Body of pancreas (tissue), 4 donors: ENCODE measurements around the gene POC1A. TPM values are rescaled to one million over a fixed set of nuclear protein-coding genes. Genes with fewer than 3 reads are reported as not detected.
A peak's percentile ranks its signal among the peaks of the same experiment; 100 is the strongest.

Experiments
- ATAC-seq: fragments of 150-250 bp; one replicate; pipeline ENCODE4 v1.9.1; 2016
- DNase-seq, 4 donors: peaks; one replicate each; pipeline ENCODE4 v3.0.0-alpha.2; 2019
- H3K27ac ChIP-seq, 4 donors: fragments of 200-600 bp; sonication (generic); 1 replicate in 3 of 4; 2 replicates in 1 of 4; pipeline versions ENCODE4 v1.5.1 to v1.6.1; 2016 to 2019; ENCODE audit warnings: mild to moderate bottlenecking in 1 of 4, mixed read lengths in 1 of 4, moderate library complexity in 1 of 4
- H3K27me3 ChIP-seq, 2 donors: fragments of 200-600 bp; sonication (generic); one replicate each; pipeline ENCODE4 v1.6.0; 2016; ENCODE audit warnings: mild to moderate bottlenecking in 1 of 2
- H3K36me3 ChIP-seq, 2 donors: fragments of 200-600 bp; sonication (generic); replicated peaks in 1 of 2; 2 replicates each; pipeline ENCODE4 v1.5.1; 2016; ENCODE audit warnings: low read depth in 2 of 2; ENCODE audit not compliant: insufficient read depth in 1 of 2
- H3K4me1 ChIP-seq: fragments of 200-600 bp; sonication (generic); one replicate; pipeline ENCODE4 v1.6.0; 2016
- H3K4me3 ChIP-seq, 2 donors: fragments of 200-600 bp; sonication (generic); 1 replicate in 1 of 2; 2 replicates in 1 of 2; pipeline ENCODE4 v1.5.1; 2016 to 2019
- H3K9me3 ChIP-seq, 3 donors: fragments of 200-600 bp; sonication (generic); 1 replicate in 2 of 3; 2 replicates in 1 of 3; pipeline ENCODE4 v1.5.1; 2016
- CTCF ChIP-seq, 7 experiments: fragments of 450-650 bp in 4 of 7; fragments of 200-600 bp in 3 of 7; sonication (generic) in 3 of 7; IDR thresholded peaks; one replicate each; pipeline ENCODE4 v1.5.1; 2016 to 2019; ENCODE audit warnings: antibody characterized with exemption in 7 of 7
- POLR2A ChIP-seq, 3 donors: fragments of 450-650 bp; IDR thresholded peaks; one replicate each; pipeline ENCODE4 v1.6.1; 2016; ENCODE audit warnings: antibody characterized with exemption in 3 of 3, mild to moderate bottlenecking in 2 of 3
- WGBS, 2 donors: methylation state at CpG; one replicate each; pipeline ENCODE4 v1.1.5; 2017; 5-methylcytosine and 5-hydroxymethylcytosine counted together
- intact Hi-C: fragments of 100-400 bp; cut with DNase I; formaldehyde crosslinking; loops from one replicate; pipeline ENCODE4 v1.15.1; 2023
- total RNA-seq, 2 donors: library from RNA; depleted of rRNA; stranded (reverse); fragments of >200 nt; gene quantifications; one replicate each; pipeline ENCODE4 v1.1.0, GENCODE V29; 2016

The POC1A gene
- total RNA-seq, 2 donors from 2014 or later, result 0.26 to 3.3 TPM

GRCh38 chr3:52076896-52077780, 77.1 kb downstream of the POC1A start:
- Histone ChIP-seq H3K36me3 (no peaks in the 10 kb centered on the region), H3K27ac (peak overlapping the region in 1 of 4 donors; percentile 7), H3K9me3 (no peaks in the 10 kb centered on the region), H3K4me1 (no peaks in the 10 kb centered on the region), H3K4me3 (no peak overlapping the region), H3K27me3 (no peaks in the 10 kb centered on the region)
- no peak for ATAC-seq
- WGBS, 2 donors, result 61 to 69% methylated on average over 11 to 14 of the region's 14 CpGs
- TF ChIP-seq POLR2A (IDR thresholded peaks at IDR 0.05) (no peak), CTCF (IDR thresholded peaks at IDR 0.05) (no peak)
- intact Hi-C loops, result no loop called here
- no peak for DNase-seq

- Histone ChIP-seq H3K27me3 (no peaks in the 10 kb centered on the region), H3K36me3 (no peaks in the 10 kb centered on the region), H3K9me3 (no peaks in the 10 kb centered on the region), H3K4me1 (no peaks in the 10 kb centered on the region), H3K27ac (no peak overlapping the region), H3K4me3 (no peak overlapping the region)
- DNase-seq, result no peak
- WGBS, 2 donors, result 95% methylated on average over 7 of the region's 7 CpGs; no CpG with 5 or more reads in 1 of the 2 donors
- TF ChIP-seq CTCF (IDR thresholded peaks at IDR 0.05) (no peak), POLR2A (IDR thresholded peaks at IDR 0.05) (no peak)
- ATAC-seq, result no peak
- intact Hi-C loops, result no loop called here
Measured at GRCh38 chr3:52073490-52073889, 80.7 kb downstream of the POC1A start.

GRCh38 chr3:52072471-52072870, 81.8 kb downstream of the POC1A start:
- DNase-seq (no peak), ATAC-seq (no peak)
- Histone ChIP-seq H3K27ac (no peak overlapping the region), H3K4me1 (no peaks in the 10 kb centered on the region), H3K4me3 (no peak overlapping the region), H3K36me3 (no peaks in the 10 kb centered on the region), H3K9me3 (no peaks in the 10 kb centered on the region), H3K27me3 (no peaks in the 10 kb centered on the region)
- no peak for TF ChIP-seq CTCF (IDR thresholded peaks at IDR 0.05)
- TF ChIP-seq POLR2A (IDR thresholded peaks at IDR 0.05), result no peak
- 85% methylated on average over 8 of the region's 8 CpGs for WGBS, 2 donors
- intact Hi-C loops, result no loop called here

- H3K27ac ChIP-seq, result no peak overlapping the region
- no peaks in the 10 kb centered on the region for H3K36me3 ChIP-seq
- no peaks in the 10 kb centered on the region for H3K9me3 ChIP-seq
- intact Hi-C loops, result no loop called here
- WGBS, 2 donors, result 87% methylated on average over 3 to 5 of the region's 5 CpGs
- no peak for ATAC-seq
- no peak overlapping the region for H3K4me3 ChIP-seq
- H3K4me1 ChIP-seq, result no peaks in the 10 kb centered on the region
- TF ChIP-seq CTCF (IDR thresholded peaks at IDR 0.05) (no peak), POLR2A (IDR thresholded peaks at IDR 0.05) (no peak)
- DNase-seq, result no peak
- no peaks in the 10 kb centered on the region for H3K27me3 ChIP-seq
Measured at GRCh38 chr3:52072020-52072419, 82.2 kb downstream of the POC1A start.
